Fibroblast of pulmonary artery (primary cell): ENCODE data around the gene ZNF516.

Experiments used
- DNase-seq: peaks from one replicate; pipeline ENCODE4 v3.0.0-alpha.2; 2010; ENCODE audit warnings: low read depth
- H3K4me3 ChIP-seq: replicated peaks from 2 replicates; pipeline ENCODE4 v1.5.1; 2011; ENCODE audit warnings: low read depth, mild to moderate bottlenecking, control low read depth, low read length, moderate library complexity
- CTCF ChIP-seq: IDR thresholded peaks from 2 replicates; pipeline ENCODE4 v1.5.1; 2011; ENCODE audit warnings: mild to moderate bottlenecking, control low read depth, low read length, inconsistent platforms; ENCODE audit errors: missing control alignments

The ZNF516 gene

DNA sequence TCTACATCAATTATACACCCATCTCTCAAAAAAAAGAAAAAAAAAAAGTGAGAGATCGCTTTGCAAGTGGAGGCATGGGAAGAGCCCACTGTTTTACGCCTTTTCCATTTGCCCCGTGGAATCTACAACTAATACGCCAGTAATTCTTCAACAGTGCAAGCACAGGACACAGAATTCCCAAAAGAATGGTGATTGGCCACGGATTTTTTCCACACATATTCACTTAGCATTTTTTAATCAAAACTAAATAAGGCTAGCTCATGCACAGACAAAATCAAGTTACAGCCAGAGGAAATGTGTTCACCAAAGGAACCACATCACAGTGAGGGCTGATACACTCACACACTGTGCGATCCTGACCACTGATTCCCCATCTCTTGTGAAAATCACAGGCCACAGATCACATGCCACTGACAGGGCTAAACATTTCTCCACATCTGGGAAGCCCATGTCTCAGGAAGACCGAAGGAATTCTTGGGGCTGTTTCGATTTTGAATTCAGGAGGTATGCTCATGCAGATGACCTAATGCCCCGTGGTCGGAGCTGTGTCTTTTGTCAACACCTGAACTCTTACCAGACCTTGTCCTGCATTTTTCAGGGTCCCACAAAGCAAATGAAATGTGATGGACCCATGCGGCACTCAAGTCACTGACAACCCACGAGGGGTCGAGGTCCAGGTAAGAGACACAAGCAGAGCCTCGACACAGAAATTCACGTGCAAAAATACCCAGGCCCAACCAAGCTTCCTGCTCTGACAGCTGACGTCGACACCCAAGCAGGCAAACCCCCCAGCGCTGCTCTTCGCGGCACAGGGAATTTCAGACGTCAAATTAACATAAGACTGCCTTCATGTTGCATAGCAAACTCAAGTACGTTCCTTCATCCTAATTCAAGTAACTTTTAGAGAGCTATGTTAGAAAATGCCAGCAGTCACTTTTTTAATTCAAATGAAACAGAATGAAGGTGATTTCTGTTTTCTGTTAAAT is 69.6 kb downstream of the ZNF516 start:
- DNase-seq, result peak; percentile 14
- no peak for TF ChIP-seq CTCF
- H3K4me3 ChIP-seq, result no peak overlapping the region

GRCh38 chr18:76422838-76423237 is 72.2 kb downstream of the ZNF516 start:
- no peak for TF ChIP-seq CTCF

DNA sequence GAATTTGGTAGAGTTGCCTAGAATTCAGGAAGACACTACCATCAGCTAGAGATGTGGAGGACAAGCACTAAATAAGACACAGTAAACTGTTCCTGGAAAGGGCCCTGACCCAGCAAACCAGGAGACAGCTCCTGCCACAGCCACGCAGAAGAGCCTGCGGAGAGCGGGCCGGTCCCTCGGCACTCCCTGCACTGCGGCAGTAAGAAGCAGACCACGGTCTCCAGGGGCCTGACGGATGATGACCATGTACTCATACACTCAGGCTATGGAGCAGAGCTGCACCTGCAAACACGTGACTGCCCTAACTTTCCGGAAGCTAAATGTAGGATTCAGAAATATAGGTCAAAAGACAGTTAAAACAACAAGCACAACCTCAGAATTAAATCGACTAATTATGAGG is 72.9 kb downstream of the ZNF516 start:
- no peak for TF ChIP-seq CTCF
- no peak overlapping the region for H3K4me3 ChIP-seq
- no peak for DNase-seq

More at GRCh38 chr18:76422838-76423237, 72.2 kb downstream of the ZNF516 start:
- DNase-seq, result no peak
- H3K4me3 ChIP-seq, result no peak overlapping the region

DNA sequence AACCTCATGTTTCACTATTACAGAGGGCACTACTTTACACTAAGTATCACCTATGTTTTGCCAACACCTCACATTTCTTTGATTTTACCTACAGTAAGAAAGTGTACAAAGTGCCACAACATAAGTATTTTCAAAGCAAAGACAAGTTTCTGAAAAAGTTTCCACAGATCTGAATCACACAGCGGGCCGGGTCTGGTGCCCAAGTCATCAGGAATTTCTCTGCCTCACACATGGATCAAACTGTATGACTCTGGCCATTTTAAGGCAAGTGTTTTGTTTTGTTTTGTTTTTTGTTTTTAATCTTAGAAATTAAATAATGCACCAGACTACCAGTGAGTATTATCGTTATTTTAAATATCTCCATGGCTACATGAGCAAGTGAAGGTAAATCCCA is 73.4 kb downstream of the ZNF516 start:
- H3K4me3 ChIP-seq, result no peak overlapping the region
- DNase-seq, result no peak
- TF ChIP-seq CTCF, result no peak

- no peak for DNase-seq
- TF ChIP-seq CTCF, result no peak
- H3K4me3 ChIP-seq, result no peak overlapping the region
These were observed 74.0 kb downstream of the ZNF516 start for GRCh38 chr18:76420898-76421684.

DNA sequence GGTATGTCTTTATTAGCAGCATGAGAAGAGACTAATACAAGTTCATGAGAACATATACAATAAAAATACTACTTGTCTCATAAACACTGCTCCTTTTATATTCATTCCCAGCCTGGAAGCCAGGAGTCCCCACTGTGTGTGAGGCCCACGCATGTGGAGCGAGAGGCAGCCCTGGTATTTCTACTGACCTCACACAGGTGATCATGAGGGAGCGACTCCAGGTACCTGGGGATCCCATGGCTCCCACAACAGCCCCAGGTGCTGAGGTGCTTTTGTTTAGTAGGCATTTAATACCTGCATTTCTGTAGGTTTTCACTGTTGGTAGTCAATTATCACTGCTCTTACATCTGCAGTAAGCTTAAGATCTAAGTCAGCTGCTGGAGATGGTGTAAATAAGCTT is 75.2 kb downstream of the ZNF516 start:
- H3K4me3 ChIP-seq, result no peak overlapping the region
- no peak for DNase-seq
- no peak for TF ChIP-seq CTCF
